Stomach (tissue), 9 donors: ENCODE results near the gene TMEM119. TPM values are rescaled to one million over a fixed set of nuclear protein-coding genes. Genes with fewer than 3 reads are reported as not detected.

Experiments
- DNase-seq, 2 donors: peaks; one replicate each; pipeline versions ENCODE4 v3.0.0 to v3.0.0-alpha.2; 2013 to 2019
- H3K27ac ChIP-seq, 5 donors: fragments of 200-600 bp in 4 of 5; sonication (generic) in 4 of 5; one replicate each; pipeline ENCODE4 v1.5.1; 2013 to 2019; ENCODE audit warnings: mild to moderate bottlenecking in 1 of 5, moderate library complexity in 1 of 5
- H3K27me3 ChIP-seq, 3 donors: fragments of 200-600 bp; sonication (generic); one replicate each; pipeline ENCODE4 v1.5.1; 2017 to 2019; ENCODE audit warnings: mixed run types in 1 of 3
- H3K36me3 ChIP-seq, 4 donors: fragments of 200-600 bp; sonication (generic); 1 replicate in 3 of 4; 2 replicates in 1 of 4; pipeline ENCODE4 v1.5.1; 2016 to 2019
- H3K4me1 ChIP-seq, 4 donors: fragments of 200-600 bp; sonication (generic); one replicate each; pipeline ENCODE4 v1.5.1; 2016 to 2019
- H3K4me3 ChIP-seq, 4 donors: fragments of 200-600 bp; sonication (generic) in 3 of 4; one replicate each; pipeline ENCODE4 v1.5.1; 2016 to 2019; ENCODE audit warnings: mild to moderate bottlenecking in 1 of 4
- H3K9me3 ChIP-seq, 4 donors: fragments of 200-600 bp; sonication (generic); one replicate each; pipeline ENCODE4 v1.5.1; 2016 to 2019
- EP300 ChIP-seq: sonication (generic); formaldehyde crosslinking; IDR thresholded peaks from one replicate; pipeline ENCODE4 v1.6.1; 2017; ENCODE audit warnings: antibody characterized with exemption
- POLR2A ChIP-seq, 4 donors: fragments of 450-650 bp; IDR thresholded peaks; one replicate each; pipeline ENCODE4 v1.6.1; 2016; ENCODE audit warnings: antibody characterized with exemption in 4 of 4, control low read depth in 2 of 4, mild to moderate bottlenecking in 1 of 4, moderate library complexity in 1 of 4
- POLR2AphosphoS5 ChIP-seq, 3 donors: sonication (generic); formaldehyde crosslinking; IDR thresholded peaks; one replicate each; pipeline ENCODE4 v1.6.1; 2016; ENCODE audit warnings: antibody characterized with exemption in 3 of 3
- WGBS, 5 donors: extraction: QIAGEN DNeasy Blood & Tissue Kit in 3 of 5; methylation state at CpG; one replicate each; pipeline versions ENCODE4 v1.1.5 to v1.1.7; 2013 to 2018; 5-methylcytosine and 5-hydroxymethylcytosine counted together
- intact Hi-C: fragments of 100-400 bp; cut with DNase I; formaldehyde crosslinking; loops from one replicate; pipeline ENCODE4 v1.15.1; 2023; ENCODE audit warnings: low total_unique reads
- polyA plus RNA-seq, 3 donors: library from polyadenylated mRNA; stranded (reverse); fragments of 200-250 nt; gene quantifications; one replicate each; pipeline ENCODE4 v1.2.3, GENCODE V29; 2013
- total RNA-seq, 5 donors: library from RNA; depleted of rRNA; stranded (reverse); fragments of >200 nt; gene quantifications; one replicate each; pipeline versions ENCODE4 v1.1.0 to v1.2.3, GENCODE V29; 2014 to 2016
- TF ChIP-seq, protein P1 (sequence below), 7 experiments: fragments of 450-650 bp in 4 of 7; fragments of 200-600 bp in 3 of 7; sonication (generic) in 3 of 7; IDR thresholded peaks; one replicate each; pipeline ENCODE4 v1.5.1; 2016 to 2019; ENCODE audit warnings: antibody characterized with exemption in 7 of 7, control low read depth in 2 of 7, mild to moderate bottlenecking in 1 of 7
- donor health status: healthy with polysubstance abuse.
- donor health status: Bipolar disorder and iron deficiency.
- donor health status: healthy.

TMEM119 gene
- total and polyA plus RNA-seq, 8 donors, result 0.45 to 17.1 (median 11.2) TPM; not detected in 1

DNA sequence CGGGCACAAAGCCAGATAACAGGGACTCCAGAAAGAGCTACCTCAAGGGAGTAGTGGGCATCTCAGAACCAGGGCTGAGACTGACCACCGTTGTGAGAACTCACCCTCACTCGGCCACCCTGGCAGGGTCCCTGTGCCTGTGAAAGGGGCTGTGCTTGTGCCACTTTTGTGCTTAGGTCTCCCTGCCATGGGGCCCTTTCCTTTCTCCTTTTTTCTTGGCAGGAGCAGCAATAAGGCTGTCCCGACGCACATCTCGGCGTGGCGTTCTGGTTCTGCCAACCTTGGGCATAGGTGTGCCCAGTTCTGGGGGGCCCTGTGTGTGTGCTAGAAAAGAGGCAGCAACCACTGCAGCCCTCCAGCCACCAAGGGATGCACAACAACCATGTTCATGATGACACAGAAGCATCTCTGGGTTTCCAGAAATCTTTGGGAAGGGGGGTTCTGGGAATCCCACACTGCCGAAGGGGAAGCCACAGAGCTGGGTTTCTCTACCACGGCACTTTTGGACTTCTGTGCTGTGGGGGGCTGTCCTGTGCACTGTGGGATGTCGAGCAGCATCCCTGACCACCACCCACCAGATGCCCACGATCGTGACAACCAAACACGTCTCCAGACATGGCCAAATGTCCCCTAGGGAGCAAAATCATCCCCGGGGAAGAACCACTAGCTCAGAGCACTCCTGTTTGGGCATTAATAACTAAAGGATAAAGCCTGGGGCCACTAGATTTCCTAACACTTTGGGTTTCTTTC is 13.1 kb upstream of the TMEM119 start:
- intact Hi-C loops, result no loop called here
- TF ChIP-seq, protein P1, sequence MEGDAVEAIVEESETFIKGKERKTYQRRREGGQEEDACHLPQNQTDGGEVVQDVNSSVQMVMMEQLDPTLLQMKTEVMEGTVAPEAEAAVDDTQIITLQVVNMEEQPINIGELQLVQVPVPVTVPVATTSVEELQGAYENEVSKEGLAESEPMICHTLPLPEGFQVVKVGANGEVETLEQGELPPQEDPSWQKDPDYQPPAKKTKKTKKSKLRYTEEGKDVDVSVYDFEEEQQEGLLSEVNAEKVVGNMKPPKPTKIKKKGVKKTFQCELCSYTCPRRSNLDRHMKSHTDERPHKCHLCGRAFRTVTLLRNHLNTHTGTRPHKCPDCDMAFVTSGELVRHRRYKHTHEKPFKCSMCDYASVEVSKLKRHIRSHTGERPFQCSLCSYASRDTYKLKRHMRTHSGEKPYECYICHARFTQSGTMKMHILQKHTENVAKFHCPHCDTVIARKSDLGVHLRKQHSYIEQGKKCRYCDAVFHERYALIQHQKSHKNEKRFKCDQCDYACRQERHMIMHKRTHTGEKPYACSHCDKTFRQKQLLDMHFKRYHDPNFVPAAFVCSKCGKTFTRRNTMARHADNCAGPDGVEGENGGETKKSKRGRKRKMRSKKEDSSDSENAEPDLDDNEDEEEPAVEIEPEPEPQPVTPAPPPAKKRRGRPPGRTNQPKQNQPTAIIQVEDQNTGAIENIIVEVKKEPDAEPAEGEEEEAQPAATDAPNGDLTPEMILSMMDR (IDR thresholded peaks at IDR 0.05), result no peak
- no peak for TF ChIP-seq POLR2A (IDR thresholded peaks at IDR 0.05)
- no peak for TF ChIP-seq EP300
- no peak for TF ChIP-seq POLR2AphosphoS5 (IDR thresholded peaks at IDR 0.05)
- Histone ChIP-seq H3K36me3 (no peaks in the 10 kb centered on the region), H3K4me3 (no peak overlapping the region), H3K9me3 (no peaks in the 10 kb centered on the region), H3K27me3 (peaks cover 0 to 8% (median 3%) of the 10 kb centered on the region in 3 donors), H3K4me1 (peaks cover 0 to 20% (median 7%) of the 10 kb centered on the region in 4 donors), H3K27ac (peak overlapping the region in 1 of 5 donors; percentile 20)
- WGBS, 5 donors, result 74 to 82% (median 76%) methylated on average over 13 to 15 of the region's 15 CpGs
- no peak for DNase-seq

DNA sequence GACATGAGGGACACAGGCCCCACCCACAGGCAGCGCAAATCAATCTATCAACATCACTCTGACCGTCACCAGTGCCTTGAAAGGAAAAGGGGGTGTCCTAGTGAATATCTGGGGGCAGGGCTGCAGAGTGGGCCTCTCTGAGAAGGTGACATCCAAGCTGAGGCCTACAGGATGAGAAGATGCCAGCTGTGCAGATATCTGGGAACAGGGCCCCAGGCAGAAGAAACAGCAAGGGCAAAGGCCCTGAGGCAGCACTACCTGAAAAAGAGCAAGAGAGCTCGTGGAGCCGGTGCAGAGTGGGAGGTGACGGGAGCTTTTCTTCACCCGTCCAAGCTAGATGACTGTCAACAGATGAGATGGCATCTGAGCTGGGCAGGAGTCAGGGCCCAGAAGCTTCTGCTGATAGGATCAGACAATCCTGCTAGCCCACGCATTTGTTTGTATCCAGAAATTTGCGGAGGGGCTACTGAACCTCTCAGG is 12.5 kb upstream of the TMEM119 start:
- intact Hi-C loops, result no loop called here
- H3K27me3 ChIP-seq, result peaks cover 0 to 8% (median 3%) of the 10 kb centered on the region in 3 donors
- peaks cover 0 to 20% (median 7%) of the 10 kb centered on the region in 4 donors for H3K4me1 ChIP-seq
- H3K9me3 ChIP-seq, result no peaks in the 10 kb centered on the region
- WGBS, 5 donors, result 68 to 84% (median 71%) methylated on average over 8 of the region's 8 CpGs
- no peak for DNase-seq
- H3K27ac ChIP-seq, result peak overlapping the region in 1 of 5 donors; percentile 42
- no peak for TF ChIP-seq EP300
- no peak for TF ChIP-seq POLR2AphosphoS5 (IDR thresholded peaks at IDR 0.05)
- TF ChIP-seq POLR2A (IDR thresholded peaks at IDR 0.05), result no peak
- TF ChIP-seq, protein P1 (IDR thresholded peaks at IDR 0.05), result no peak
- H3K36me3 ChIP-seq, result no peaks in the 10 kb centered on the region
- H3K4me3 ChIP-seq, result no peak overlapping the region

DNA sequence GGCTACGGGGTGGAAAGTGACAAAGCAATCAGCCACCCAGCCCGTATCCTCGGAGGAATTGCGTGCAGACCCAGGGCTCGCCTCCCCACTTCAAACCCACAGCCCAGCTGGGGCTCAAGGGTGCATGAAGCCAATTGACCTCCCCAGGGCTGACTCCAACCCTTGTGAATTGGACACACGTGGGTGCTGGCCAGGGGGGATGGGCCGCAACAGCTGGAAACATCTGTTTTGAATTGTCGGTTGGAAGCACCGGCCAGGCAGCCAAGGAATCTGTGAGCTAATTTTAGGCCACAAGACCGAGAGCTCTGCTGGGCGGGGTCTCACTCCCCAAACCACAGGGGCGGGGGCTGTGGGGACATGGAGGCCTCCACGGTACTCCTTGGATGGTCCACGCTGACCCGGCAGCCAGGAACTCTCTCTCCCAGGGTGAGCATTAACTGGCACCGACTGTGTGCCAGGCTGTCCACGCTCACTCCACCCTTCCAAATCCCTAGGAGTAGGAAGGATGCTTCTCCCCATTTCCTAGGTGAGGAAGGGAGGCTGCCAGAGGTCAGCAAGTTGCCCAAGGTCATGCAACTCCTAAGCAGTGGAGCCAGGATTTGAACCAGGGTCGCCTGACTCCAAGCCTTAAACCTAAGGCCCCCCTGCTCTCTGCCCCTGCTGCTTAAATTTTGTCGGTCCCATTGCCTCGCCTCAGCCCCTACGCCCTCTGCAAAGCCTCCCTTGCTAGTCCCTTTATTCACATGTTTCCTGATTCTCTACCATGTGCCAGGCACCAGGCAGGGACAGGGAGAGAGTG is 11.9 kb upstream of the TMEM119 start:
- Histone ChIP-seq H3K4me1 (peaks cover 0 to 20% (median 7%) of the 10 kb centered on the region in 4 donors), H3K27me3 (peaks cover 0 to 8% (median 3%) of the 10 kb centered on the region in 3 donors), H3K4me3 (no peak overlapping the region), H3K9me3 (no peaks in the 10 kb centered on the region), H3K36me3 (no peaks in the 10 kb centered on the region), H3K27ac (peak overlapping the region in 3 of 5 donors; percentile 19 to 46 (median 42))
- TF ChIP-seq POLR2AphosphoS5 (IDR thresholded peaks at IDR 0.05) (peak in 2 of 3 donors; percentile 66 to 72), POLR2A (IDR thresholded peaks at IDR 0.05) (no peak), EP300 (no peak)
- TF ChIP-seq, protein P1 (IDR thresholded peaks at IDR 0.05), result no peak
- 46 to 62% (median 57%) methylated on average over 13 to 21 of the region's 21 CpGs for WGBS, 5 donors
- DNase-seq, result peak; percentile 50 to 94
- intact Hi-C loops, result no loop called here

DNA sequence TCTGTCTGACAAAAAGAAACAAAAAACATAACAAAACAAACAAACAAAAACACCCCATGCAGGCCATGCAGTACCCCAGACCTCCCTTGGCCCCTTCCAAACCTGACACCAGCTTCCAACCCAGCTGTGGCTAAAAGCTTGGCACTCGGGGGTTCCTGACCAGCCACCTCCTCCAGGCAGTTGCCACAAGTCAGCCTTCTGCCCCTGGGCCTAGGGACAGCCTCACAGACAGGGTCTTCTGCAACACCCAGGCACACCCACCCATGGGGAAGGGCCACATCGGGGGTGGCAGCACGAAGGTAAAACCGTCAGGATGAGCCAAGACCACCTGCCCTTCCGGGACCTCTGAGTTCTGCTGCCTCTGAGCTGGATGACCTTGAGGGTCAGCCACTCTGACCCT is 10.7 kb upstream of the TMEM119 start:
- Histone ChIP-seq H3K27me3 (peaks cover 0 to 8% (median 3%) of the 10 kb centered on the region in 3 donors), H3K36me3 (no peaks in the 10 kb centered on the region), H3K27ac (no peak overlapping the region), H3K9me3 (no peaks in the 10 kb centered on the region), H3K4me1 (peaks cover 0 to 19% (median 8%) of the 10 kb centered on the region in 4 donors), H3K4me3 (no peak overlapping the region)
- intact Hi-C loops, result no loop called here
- WGBS, 5 donors, result 78 to 85% (median 81%) methylated on average over 2 to 5 of the region's 5 CpGs
- TF ChIP-seq, protein P1 (IDR thresholded peaks at IDR 0.05), result no peak
- TF ChIP-seq EP300, result no peak
- no peak for TF ChIP-seq POLR2AphosphoS5 (IDR thresholded peaks at IDR 0.05)
- TF ChIP-seq POLR2A (IDR thresholded peaks at IDR 0.05), result no peak
- DNase-seq, result no peak
